ELR (cell line): ENCODE measurements around the gene OR4D11.

Experiments
- DNase-seq: peaks from one replicate; pipeline ENCODE4 v3.0.0-alpha.2; 2015; ENCODE audit warnings: low read depth

OR4D11 gene

GRCh38 chr11:59548309-59548656 lies 44.9 kb downstream of the OR4D11 start:
- DNase-seq = no peak

GRCh38 chr11:59550368-59550841 lies 47.0 kb downstream of the OR4D11 start:
- DNase-seq = peak; percentile 98

GRCh38 chr11:59550842-59551658 lies 47.7 kb downstream of the OR4D11 start:
- peak; percentile 96 for DNase-seq

GRCh38 chr11:59551659-59552521 lies 48.5 kb downstream of the OR4D11 start:
- peak; percentile 89 for DNase-seq

GRCh38 chr11:59552844-59553243 lies 49.5 kb downstream of the OR4D11 start:
- DNase-seq = no peak

GRCh38 chr11:59553323-59553722 lies 49.9 kb downstream of the OR4D11 start:
- DNase-seq = no peak
